Fibroblast of skin of abdomen (primary cell): ENCODE measurements around the gene IQCH. TPM values are rescaled to one million over a fixed set of nuclear protein-coding genes. Genes with fewer than 3 reads are reported as not detected.
"Not testable (repeated sequence)": the region's sequence is repeated elsewhere in the genome, so short reads cannot be mapped to it uniquely, and the experiment has no call there.

Experiments used
- DNase-seq: peaks from one replicate; pipeline ENCODE4 v3.0.0-alpha.2; 2013
- polyA plus RNA-seq, 2 experiments: library from polyadenylated mRNA; unstranded; fragments of 120-200 nt; gene quantifications; one replicate each; pipeline ENCODE4 v1.2.1, GENCODE V29; 2013; ENCODE audit not compliant: insufficient read length in 2 of 2

IQCH gene
- polyA plus RNA-seq (2013, experiment 1 of 2; ENCODE audit: insufficient read length) = 1.8 TPM
- polyA plus RNA-seq (2013, experiment 2 of 2; ENCODE audit: insufficient read length) = 1.2 TPM

DNA sequence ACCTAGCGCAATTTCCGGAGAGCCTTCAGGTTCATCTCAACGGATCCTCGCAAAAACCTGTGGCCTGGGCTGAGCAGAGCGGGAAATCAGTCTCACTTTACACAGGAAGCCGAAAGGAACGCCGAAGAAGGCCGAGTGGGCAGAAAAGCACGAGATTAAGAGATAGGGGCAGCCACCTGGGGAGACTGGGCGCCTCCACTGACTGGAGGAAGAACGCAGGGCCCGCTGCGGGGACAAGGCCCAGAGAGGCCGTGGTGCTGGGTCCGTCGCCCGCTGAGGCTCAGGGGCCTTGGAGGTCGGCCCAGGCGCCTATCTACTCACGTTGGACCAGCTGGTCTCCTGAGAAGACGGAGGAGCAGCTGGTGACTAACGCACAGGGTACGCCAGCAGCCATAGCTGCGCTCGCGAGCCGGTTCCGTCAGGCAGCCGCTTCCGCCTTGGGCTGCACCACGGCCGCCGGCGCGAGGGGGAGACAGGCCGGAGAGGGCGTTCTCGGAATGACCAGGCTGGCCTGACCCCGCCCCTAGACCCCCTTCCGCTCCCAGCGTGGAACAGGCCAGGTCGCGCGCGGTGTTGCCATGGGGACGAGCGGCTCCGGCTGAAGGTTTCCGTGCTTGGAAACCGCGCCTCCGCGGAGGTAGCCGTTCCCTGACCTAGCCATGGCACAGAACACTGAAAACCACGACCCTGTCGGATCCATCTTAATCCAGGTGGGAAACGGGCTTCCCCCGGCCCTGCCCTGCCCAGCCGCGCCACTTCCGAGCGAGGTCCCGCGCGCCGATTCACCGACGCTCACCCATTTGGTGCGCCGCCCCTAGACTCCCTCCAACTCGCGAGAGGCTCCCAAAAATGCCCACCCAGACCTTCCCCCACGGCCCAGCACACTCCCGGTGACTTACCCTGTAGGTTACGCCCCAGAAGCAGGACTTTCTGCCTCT is at the start of gene IQCH, which contains the start of gene AAGAB:
Gene IQCH (plus strand): TSS at position 549 of the 938 bp plus-strand sequence. CDS start 111 bp downstream, at position 660.
Gene AAGAB (minus strand): TSS at position 424 of the 938 bp plus-strand sequence. CDS start 30 bp downstream, at position 394.
- peak; percentile 98 for DNase-seq

DNA sequence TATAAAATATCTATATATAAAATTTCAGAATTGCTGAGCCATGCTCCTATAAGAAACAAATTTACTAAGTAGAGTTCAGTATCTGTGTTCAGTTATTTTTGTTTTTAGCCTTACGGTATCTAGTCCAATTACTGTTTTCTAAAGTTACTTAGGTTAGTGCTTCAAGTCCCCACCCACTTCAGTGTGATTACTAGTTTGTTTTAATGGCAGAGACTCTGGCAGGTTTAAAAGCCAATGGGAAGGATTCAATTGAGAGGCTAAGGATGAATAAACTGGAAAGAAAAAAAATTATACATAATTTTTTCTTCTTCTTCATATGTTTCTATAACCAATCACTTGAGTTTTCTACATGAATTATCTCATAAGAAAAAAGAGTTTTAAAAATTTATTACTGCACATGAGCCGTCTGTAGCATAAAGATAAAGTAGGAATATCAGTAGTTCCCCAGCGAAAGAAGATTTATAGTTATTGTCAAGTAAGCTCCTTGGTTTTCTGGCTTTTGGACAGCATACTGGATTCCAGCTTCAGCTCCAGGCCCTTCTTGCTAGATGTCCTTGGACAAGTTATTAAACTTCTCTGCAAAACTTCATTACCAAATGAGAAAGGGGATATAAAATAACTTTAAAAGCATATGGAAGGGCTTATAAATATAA is 46.9 kb upstream of the IQCH start:
- no peak for DNase-seq

DNA sequence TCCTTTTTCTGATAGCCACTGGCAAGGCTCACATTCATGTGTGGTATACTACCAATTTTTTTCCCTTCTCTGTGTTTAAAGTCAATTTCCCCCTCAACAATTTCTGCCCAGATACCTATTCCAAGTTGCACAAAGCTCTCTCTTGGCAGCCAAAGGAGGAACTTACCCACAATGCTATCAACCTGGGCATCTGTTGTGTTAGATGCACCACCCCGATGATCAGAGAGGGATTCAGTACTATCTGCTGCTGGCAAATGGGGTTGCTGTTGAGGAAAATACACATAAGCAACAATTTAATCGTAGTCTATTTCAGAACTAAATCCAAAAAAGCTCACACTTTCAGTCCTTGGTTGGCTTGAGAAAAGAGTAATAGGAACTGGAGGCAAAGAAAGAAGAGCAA is 46.2 kb upstream of the IQCH start:
- DNase-seq = no peak

DNA sequence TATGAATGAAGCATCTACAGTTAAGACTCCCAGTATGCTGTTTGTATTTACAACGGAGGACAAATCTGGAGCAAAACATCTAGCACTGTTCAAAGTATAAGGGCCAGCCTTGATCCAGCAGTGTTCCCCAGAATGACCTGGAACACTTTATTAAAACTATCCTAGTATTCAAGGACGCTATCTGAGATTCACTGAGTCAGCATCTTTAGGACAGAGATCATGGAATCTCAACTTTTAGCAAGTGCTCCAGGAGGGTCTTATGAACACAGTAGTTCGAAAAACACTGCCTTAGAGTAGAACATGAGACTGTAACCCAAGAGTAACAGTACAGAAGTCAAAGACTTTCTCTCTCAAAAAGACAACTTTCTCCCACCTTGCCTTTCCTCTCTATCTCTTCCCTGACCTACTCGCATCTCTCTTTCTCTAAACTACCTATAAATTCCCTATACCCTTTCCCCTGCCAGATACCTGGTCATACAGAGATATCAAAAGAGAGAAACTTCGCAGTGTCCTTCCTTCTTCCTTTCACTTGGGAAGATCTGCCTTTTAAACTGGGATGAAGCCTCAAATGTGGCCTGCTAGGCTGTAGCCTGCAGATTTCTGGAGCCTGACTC is 43.9 kb upstream of the IQCH start:
- no peak for DNase-seq

DNA sequence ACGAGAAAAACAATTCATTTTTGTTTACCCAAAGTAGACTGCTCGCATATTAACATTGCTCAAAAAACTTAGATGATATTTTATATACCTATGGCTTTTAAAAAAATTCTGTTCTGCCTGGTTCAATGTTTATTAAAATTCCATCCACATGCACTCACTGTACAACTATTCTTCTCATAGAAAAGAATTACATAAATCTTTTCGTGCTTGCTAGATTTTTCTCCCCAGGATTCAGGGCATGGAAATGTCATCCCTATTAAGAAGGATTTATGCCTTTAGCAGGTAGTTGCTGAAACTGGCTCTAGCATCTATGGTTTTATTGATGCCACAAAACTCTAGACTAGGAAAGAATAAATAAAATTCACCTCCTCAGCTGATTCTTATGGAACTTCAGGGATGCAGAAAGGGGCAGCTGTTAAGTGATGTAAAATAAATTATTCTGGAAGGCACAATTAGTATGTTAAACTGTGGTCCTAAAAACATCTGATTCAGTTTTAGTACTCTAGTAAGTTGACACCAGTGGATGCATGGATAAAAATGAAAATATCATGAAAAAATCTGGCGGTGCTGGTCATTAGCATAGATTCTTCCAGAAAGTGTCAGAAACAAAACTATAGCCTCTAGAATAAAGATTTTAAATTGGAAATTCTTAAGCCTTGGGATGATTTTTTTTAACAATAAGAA is 41.8 kb upstream of the IQCH start:
- peak; percentile 23 for DNase-seq

DNA sequence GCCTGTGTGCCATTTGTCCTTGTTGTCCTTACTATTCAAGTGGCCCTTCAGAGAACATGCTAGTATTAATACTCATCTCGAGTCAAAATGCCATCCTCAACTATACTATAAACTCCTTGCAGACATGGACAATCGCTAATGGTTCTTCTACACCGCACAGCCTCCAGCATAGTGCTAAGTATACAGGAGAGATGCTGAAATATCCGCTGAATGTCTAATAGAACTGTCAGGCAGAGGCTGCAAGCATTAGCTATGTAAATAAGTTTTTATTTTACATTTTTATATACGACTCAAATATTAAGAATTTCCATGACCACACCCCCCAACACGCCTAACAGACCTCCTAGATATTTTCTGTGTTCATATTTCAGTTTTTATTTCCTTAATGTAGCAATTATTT is 39.5 kb upstream of the IQCH start:
- DNase-seq = no peak

DNA sequence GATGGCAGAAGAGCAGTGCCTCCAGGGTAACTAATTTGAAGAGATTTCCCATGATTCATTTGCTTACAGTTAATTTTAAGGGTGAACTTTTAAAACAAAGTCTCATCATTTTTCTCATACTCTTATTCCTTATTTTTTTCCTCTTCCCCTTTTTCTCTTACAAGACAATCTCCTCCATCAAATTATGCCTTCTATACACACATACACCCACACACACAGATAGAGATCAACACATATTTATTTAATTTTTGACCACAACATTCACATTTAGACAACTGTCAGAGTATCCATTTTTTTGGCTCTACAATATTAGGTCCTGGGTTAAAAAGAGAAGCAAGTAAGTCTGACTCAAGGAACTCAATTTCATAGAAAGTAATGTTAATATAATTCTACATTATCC is 37.7 kb upstream of the IQCH start:
- no peak for DNase-seq

DNA sequence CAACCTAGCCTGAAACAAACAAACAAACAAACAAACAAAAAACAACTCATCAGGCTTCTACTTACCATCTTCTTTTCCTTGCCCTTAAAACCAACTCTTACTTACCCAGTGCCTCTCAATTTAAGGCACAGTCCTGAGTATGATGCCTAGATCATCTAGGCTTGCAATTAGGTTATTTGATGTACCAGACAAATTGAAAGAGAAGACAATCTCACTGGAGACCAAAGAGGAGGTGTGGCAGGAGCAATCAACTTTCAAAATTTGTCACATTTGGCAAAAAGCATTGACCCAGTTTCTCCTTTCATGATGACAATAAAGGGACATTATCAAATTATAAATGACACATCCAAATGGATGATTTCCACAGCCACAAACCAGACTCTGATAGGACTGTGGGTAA is 36.2 kb upstream of the IQCH start:
- no peak for DNase-seq

DNA sequence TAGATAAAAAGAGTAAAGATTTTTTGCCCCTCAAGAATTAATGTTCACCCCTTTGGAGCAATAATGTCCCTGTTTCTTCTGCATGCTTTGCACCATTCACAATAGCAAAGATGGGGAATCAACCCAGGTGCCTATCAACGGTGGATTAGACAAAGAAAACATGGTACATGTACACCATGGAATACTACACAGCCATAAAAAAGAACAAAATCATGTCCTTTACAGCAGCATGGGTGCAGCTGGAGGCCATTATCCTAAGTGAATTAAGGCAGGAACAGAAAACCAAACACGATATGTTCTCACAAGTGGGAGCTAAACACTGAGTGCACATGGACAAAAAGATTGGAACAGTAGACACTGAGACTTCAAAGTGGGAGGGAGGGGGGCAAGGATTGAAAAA is 35.3 kb upstream of the IQCH start:
- no peak for DNase-seq

DNA sequence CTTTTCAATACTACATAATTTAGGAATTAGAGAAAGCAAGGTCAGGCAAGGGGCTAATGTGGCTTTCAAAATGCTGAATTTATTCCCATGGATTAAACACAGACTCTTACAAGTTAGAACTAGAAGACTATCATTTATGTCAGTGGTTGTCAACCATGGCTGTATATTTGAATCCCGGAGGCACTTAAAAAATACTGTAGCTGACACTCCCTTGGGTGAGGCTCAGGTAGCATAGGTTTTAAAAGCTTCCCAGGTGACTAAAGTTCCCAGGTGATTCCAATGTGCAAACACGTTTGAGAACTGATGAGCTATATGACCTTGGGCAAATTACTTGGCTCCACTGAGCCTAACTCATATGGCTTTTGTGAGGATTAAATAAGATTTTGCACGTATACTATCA is 29.7 kb upstream of the IQCH start:
- DNase-seq = no peak

DNA sequence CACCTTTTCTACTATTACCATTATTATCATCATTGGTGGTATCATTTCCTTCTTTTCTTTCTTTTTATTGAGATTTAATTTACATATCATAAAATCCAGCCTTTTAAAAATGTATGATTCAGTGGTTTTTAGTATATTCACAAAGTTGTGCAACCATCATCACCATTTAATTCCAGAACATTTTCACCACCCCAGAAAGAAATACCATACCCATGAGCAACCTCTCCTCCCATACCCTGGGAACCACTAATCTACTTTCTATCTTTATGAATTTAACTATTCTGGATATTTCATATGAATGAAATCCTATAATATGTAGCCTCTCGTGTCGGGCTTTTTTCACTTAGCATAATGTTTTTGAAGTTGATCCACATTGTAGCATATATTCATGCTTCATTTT is 29.2 kb upstream of the IQCH start:
- DNase-seq = peak; percentile 75

DNA sequence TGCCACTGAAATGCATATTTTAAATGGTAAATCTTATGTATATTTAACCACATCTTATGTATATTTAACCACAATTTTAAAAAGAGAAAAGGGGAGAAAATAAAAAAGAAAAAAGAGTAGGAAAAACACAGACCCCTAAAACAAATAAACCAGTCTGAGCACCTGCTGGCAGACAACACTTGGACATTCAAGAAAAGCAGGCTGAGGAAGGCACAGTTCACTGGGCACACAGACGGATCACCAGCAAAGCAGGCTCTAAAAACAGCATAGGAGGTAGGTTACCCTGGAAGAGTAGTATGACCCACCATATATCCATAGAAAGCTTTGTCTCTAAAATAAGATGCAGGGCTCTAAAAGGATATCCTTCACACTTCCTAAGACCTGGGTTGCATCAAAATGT is 27.2 kb upstream of the IQCH start:
- DNase-seq = no peak

DNA sequence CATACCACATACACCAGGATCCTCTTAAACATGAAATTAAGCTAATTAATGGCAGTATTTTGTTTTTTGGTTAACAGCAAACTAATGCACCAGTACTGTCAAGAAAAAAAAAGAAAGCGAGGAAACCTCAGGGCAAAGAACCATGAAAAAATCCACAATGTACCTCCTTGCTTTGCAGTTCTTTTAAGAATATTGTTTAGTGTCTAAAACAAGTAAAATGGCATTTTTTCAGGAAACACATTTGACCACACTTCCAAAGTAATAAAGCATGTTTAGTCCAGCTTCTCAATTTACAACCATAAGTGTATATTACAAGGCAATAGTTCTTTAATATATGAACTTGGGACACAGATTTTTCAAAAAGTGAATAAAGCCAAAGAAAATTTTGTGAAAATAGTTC is 26.7 kb upstream of the IQCH start:
- DNase-seq = no peak

DNA sequence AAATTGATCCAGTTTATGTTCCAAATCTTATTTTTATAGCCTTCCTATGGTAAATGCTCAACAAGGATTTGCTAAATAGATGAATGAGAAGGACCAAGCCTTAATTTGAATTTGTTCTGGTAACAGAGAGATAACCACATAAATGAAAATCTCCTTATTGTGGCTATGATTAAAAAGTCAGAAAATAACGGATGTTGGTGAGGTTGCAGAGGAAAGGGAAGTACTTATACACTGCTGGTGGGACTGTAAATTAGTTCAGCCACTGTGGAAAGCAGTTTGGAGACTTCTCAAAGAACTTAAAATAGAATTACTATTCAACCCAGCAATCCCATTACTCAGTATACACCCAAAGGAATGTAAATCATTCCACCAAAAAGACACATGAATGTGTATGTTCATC is 26.3 kb upstream of the IQCH start:
- no peak for DNase-seq

DNA sequence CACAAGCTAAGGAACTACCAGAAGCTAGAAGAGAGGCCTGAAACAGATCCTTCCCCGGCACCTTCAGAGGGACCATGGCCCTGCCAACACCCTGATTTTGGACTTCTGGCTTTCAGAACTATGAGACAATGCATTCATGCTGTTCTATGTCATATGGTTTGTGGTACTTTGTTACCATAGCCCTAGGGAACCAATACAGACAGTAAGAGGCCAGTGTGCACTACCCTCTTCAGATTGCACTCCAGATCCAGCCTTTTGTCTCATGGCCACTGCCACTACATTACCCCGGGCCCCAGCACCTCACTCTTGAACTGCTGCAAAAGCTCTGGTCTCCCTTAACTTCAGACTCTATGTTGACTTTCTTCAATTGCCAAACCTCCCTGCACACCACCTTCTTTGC is 24.1 kb upstream of the IQCH start:
- DNase-seq = no peak

DNA sequence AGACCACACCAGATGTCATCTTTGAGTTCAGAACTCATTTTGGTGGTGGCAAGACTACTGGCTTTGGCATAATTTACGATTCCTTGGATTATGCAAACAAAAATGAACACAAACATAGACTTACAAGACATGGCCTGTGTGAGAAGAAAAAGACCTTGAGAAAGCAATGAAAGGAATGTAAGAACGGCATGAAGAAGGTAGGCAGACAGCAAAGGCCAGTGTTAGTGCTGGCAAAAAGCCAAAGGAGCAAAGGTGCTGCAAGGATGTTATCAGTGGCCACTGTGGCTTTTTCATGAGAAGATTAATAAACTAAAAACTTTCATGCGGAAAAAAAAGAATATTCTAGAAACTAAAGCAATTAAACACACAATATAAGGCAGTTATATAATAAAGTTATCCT is 22.0 kb upstream of the IQCH start:
- no peak for DNase-seq

DNA sequence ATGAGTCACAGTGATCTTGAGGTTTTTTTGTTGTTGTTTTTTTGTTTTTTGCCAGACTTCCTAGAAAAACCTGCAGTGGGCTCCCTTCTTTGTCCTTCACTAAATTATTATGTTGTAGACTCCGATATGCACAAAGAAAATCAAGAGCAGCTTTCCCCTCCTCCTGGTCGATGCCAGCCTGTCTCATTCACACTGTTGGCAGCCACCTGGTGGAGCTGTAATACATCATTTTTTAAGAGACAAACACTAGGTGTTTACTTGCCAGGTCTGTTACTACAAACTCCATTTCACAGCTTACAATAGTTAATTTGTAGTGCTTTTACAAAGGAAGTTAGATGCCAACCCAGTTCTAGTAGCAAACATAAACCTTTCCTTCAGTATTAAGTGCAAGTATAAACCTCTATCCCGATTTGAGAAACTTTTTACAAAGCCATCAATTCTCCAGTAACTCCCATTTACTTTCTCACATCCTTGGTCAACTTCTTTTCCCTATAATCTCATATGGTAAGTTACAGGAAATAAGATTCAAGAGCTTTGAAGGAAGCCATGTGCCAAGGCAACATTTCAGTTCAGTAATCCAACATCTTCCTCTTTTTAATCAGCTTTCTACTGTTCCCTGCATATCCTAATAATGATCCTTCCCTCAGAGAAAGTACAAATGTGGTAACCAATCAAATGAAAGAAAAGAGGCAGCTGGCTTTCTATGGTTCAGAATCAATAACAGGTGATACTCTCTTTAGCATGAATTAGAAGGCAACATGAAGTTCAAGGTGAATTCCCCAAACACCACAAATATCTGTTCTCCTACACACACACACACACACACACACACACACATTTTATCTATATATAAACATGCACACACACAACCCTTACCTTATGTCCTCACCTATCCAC is 14.1 kb upstream of the IQCH start:
- no peak for DNase-seq

DNA sequence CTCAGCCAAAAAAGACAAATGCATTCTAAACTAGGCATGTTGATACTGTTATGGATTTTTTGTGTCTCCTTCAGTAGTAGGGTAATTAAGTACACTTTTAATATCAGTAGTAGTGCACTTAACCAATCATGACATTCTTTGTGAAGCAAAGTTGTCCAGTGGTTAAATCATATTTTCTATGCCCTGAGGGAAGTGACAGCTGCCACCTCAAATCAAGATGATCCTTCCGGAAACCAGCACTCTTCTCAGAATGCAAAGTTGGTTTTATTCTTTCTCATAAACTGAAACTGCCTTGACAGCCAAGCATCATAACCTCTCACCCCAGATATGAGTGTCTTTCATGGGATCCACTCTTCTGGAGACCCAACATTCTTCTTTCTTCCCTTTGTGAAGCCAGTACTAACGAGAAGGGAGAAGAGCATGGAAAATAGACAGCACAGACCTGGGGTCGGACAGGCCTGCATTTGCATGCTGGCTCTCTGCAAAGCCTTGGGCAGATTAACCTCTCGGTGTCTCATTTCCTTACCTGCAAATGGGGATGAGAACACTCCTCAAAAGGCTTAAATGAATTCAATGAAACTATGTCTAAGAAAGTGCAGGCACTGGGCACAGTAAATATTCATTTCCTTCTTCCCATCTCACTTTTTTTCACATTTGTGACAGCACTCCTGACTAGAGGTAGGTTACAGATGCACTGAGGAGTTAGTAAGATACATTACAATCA is 13.3 kb upstream of the IQCH start:
- no peak for DNase-seq

DNA sequence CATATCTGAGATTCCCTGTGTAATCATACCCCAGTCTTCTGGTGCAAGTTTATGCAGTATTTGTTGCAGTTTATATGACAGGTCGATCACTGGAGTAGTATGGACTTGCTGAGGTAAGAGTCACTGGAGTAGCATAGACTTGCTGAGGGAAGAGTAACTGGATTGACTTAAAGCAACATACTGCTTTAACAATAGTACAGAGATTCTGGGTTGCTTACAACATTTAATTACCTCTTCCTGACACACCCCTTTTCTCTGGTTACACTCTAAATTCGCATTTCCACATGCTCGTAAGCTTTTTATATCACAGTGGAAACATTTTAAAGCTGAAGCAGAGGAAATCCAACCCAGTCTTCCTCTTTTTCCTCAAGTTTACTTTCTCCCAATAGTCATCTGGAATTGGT is 11.9 kb upstream of the IQCH start:
- no peak for DNase-seq

DNA sequence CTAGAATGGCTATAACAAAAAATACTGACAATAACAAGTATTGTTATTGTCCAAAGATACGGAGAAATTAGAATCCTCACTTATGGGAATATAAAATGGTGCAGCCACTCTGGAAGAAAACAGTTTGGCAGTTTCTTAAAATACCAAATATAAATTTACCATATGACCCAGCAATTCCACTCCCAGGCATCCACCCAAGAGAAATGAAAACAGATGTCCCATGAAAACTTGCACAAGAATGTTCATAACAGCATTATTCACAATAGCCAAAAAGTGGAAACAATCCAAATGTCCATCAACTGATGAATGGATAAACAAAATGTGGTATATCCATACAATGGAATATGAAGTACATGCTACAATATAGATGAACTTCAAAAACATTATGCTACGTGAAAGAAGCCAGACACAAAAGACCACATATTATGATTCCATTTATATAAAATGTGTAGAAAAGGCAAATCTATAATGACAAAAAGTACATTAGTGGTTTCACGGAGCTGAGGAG is 9.6 kb upstream of the IQCH start:
- peak; percentile 63 for DNase-seq

DNA sequence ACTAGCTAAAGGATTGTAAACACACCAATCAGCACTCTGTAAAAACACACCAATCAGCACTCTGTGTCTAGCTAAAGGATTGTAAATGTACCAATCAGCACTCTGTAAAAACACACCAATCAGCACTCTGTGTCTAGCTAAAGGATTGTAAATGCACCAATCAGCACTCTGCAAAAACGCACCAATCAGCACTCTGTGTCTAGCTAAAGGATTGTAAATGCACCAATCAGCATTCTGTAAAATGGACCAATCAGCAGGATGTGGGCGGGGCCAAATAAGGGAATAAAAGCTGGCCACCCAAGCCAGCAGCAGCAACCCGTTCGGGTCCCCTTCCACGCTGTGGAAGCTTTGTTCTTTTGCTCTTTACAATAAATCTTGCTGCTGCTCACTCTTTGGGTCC is 8.0 kb upstream of the IQCH start:
- not testable (repeated sequence) for DNase-seq
